WTC11 (cell line): ENCODE results near the gene SECISBP2.

Experiments
- EMX1 ChIP-seq: fragments of 250-450 bp; sonication (Bioruptor Pico); IDR thresholded peaks from 2 replicates; pipeline ENCODE4 v1.8.0; 2021; ENCODE audit warnings: mild to moderate bottlenecking
- GTF2I ChIP-seq: fragments of 250-450 bp; sonication (Bioruptor Pico); conservative IDR thresholded peaks from 2 replicates; pipeline ENCODE4 v1.4.0; 2021; ENCODE audit warnings: mild to moderate bottlenecking
- JUN ChIP-seq: sonication (generic); formaldehyde crosslinking; IDR thresholded peaks from 2 replicates; pipeline ENCODE4 v1.8.0; 2023; ENCODE audit warnings: mild to moderate bottlenecking, missing genetic modification reagents
- NFE2L1 ChIP-seq: sonication (generic); formaldehyde crosslinking; IDR thresholded peaks from 2 replicates; pipeline ENCODE4 v1.8.1; 2023; ENCODE audit warnings: missing genetic modification reagents
- NFYB ChIP-seq: sonication (generic); formaldehyde crosslinking; conservative IDR thresholded peaks from 2 replicates; pipeline ENCODE4 v1.8.0; 2022; ENCODE audit warnings: low read depth, missing genetic modification reagents
- ZBTB21 ChIP-seq: sonication (generic); formaldehyde crosslinking; IDR thresholded peaks from 2 replicates; pipeline ENCODE4 v1.8.1; 2023; ENCODE audit warnings: mild to moderate bottlenecking, missing genetic modification reagents, borderline replicate concordance
- ZNF121 ChIP-seq: sonication (generic); formaldehyde crosslinking; IDR thresholded peaks from 2 replicates; pipeline ENCODE4 v1.8.0; 2023; ENCODE audit warnings: missing genetic modification reagents
- ZNF232 ChIP-seq: sonication (generic); formaldehyde crosslinking; IDR thresholded peaks from 2 replicates; pipeline ENCODE4 v1.8.0; 2022; ENCODE audit warnings: mild to moderate bottlenecking, missing genetic modification reagents
- TF ChIP-seq, protein P1 (sequence below): sonication (generic); formaldehyde crosslinking; IDR thresholded peaks from 2 replicates; pipeline ENCODE4 v1.8.1; 2022; ENCODE audit warnings: low read depth, mild to moderate bottlenecking, moderate library complexity, missing genetic modification reagents, borderline replicate concordance
- TF ChIP-seq, protein P2 (sequence below): fragments of 200-600 bp; IDR thresholded peaks from 2 replicates; pipeline ENCODE4 v1.8.0; 2022; ENCODE audit warnings: antibody characterized with exemption
- TF ChIP-seq, protein P3 (sequence below): sonication (generic); formaldehyde crosslinking; IDR thresholded peaks from 2 replicates; pipeline ENCODE4 v1.8.0; 2022; ENCODE audit warnings: mild to moderate bottlenecking, missing genetic modification reagents

DNA sequence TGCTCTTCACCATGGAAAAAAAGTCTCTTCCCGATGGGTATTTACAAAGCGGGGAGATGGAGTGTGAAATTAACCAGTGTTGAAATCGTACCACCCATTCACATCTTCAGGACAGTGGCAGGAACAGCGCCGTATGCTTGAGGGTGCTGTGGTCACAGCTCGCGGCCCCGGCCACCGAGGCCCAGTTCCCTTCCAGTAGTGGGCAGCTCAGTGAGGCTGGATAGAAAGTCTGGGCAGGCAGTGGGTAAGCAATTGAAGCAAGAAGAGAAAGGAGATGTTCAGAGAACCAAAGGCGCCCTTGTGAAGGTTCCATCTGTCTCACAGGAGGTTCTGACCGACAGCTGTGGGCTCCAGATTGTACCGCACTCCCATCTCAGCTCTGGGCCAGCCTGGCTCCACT lies 59.1 kb downstream of the SECISBP2 start:
- TF ChIP-seq EMX1 (CRISPR knock-in tag), result no peak
- no peak for TF ChIP-seq ZNF121 (CRISPR knock-in tag)
- TF ChIP-seq, protein P1, sequence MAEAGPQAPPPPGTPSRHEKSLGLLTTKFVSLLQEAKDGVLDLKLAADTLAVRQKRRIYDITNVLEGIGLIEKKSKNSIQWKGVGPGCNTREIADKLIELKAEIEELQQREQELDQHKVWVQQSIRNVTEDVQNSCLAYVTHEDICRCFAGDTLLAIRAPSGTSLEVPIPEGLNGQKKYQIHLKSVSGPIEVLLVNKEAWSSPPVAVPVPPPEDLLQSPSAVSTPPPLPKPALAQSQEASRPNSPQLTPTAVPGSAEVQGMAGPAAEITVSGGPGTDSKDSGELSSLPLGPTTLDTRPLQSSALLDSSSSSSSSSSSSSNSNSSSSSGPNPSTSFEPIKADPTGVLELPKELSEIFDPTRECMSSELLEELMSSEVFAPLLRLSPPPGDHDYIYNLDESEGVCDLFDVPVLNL (CRISPR knock-in tag), result no peak
- no peak for TF ChIP-seq GTF2I (CRISPR knock-in tag)
- TF ChIP-seq, protein P2, sequence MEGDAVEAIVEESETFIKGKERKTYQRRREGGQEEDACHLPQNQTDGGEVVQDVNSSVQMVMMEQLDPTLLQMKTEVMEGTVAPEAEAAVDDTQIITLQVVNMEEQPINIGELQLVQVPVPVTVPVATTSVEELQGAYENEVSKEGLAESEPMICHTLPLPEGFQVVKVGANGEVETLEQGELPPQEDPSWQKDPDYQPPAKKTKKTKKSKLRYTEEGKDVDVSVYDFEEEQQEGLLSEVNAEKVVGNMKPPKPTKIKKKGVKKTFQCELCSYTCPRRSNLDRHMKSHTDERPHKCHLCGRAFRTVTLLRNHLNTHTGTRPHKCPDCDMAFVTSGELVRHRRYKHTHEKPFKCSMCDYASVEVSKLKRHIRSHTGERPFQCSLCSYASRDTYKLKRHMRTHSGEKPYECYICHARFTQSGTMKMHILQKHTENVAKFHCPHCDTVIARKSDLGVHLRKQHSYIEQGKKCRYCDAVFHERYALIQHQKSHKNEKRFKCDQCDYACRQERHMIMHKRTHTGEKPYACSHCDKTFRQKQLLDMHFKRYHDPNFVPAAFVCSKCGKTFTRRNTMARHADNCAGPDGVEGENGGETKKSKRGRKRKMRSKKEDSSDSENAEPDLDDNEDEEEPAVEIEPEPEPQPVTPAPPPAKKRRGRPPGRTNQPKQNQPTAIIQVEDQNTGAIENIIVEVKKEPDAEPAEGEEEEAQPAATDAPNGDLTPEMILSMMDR, result no peak
- TF ChIP-seq NFE2L1 (CRISPR knock-in tag), result no peak
- TF ChIP-seq ZBTB21 (CRISPR knock-in tag), result no peak
- no peak for TF ChIP-seq JUN (CRISPR knock-in tag)
- no peak for TF ChIP-seq NFYB (CRISPR knock-in tag)
- TF ChIP-seq ZNF232, result no peak
- TF ChIP-seq, protein P3, sequence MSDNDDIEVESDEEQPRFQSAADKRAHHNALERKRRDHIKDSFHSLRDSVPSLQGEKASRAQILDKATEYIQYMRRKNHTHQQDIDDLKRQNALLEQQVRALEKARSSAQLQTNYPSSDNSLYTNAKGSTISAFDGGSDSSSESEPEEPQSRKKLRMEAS (CRISPR knock-in tag), result no peak
